Stimulated activated CD8-positive, alpha-beta memory T cell treated with anti-CD3 and anti-CD28 coated beads, Interleukin-15, amount 100 ng/mL, for 24 hours (primary cell): Measurements from ENCODE around the gene POMP.
"Not testable (repeated sequence)": the region's sequence is repeated elsewhere in the genome, so short reads cannot be mapped to it uniquely, and the experiment has no call there.

Experiments
- DNase-seq: peaks from one replicate; pipeline ENCODE4 v3.0.0-alpha.2; 2020; ENCODE audit warnings: low read depth

POMP gene

GRCh38 chr13:28693605-28694491 lies 34.9 kb downstream of the POMP start:
- not testable (repeated sequence) for DNase-seq

GRCh38 chr13:28697441-28697840 lies 38.5 kb downstream of the POMP start:
- no peak for DNase-seq

DNA sequence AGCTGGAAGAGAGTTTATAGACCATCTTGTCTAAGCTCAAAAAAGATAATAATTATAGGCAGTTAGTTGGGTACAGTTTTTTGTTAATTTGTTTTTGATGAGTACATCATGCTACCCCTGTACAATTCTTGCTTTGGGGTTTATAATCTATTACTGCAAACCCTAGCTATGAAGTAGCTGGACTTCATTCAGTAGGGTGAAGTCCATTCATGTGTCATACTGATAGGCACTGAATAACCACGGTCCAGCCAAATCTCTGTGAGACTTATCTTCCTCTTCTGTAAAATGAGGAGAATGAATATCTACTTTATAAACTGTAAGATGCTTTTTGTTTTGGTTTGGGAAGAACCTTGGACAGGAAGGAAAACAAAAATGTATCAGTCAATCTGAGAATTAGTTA lies 40.3 kb downstream of the POMP start:
- DNase-seq: no peak

GRCh38 chr13:28704282-28704681 lies 45.4 kb downstream of the POMP start:
- no peak for DNase-seq

DNA sequence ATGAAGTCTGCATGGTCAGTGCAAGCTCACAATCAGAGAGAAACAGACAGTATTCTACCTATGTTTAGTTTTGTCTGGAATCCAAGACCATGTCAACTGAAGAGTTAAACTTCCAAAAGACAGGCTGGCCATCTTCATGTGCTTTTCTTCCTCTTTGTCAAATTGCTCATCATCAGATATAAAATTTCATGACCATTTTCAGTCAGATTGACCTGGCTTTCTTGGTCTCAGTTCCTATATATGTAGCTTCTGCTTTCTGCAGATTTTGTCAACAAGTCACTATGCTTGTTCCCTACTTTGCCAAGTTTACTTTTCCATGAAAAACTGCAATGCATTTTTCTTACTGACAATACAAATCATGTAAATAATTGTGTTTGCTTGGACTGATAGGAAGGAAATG lies 46.0 kb downstream of the POMP start:
- DNase-seq: no peak

DNA sequence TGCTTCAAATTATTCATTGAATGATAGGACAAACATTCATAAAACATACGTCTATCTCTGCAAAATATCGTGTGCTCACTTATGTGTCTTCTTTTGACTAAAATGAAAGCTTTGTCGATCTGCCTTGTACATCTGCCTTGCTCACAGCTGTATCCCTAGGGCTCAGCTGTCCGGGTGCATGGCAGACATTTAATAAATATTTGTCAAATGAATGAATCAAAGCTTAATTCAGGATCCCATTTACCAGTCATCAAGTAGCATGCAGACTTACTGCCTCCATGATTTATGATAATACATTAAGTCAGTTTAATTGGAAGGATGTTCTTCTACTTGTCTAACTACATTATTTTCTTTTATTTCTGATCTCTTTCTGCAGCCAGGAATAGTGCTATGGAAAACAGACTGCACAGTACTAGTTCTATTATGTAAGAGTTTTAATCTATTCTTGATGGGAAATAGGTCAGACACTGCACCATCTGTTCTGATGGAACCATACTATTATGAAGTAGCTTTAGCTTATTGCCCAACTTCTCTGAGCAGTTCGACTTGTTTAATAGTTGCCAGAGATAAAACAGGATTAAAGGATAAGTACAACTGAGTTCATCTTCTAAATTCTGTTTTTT lies 46.6 kb downstream of the POMP start:
- no peak for DNase-seq

DNA sequence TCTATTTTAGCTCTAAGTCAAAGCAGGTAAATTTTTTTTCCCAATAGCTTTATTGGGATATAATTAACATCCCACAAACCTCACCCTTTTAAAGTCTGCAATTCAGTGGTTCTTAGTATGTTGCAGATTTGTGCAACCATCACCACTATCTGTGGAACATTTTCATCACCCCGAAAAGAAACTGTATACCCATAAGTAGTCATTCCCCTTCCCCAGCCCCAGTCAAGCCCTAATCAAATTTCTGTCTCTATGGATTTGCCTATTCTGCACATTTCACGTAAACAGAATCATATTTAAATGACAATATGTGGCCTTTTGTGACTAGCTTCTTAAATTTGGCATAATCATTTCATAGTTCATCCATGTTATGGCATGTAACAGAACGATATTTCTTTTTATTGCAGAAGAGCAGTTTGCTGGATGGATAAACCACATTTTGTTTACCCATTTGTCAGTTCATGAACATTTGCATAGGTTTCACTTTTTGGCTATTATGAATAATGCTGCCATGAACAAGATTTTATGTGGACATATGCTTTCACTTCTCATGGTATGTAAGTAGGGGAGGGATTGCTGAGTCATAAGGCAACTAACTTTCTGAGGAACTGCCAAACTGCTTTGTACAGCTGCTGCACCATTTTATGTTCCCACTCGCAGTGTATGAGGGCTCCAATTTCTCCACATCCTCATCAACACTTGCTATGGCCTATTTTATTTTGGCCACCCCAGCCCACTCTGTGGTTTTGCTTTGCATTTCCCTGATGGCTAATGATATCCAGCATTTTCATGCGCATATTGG lies 48.9 kb downstream of the POMP start:
- DNase-seq: no peak

DNA sequence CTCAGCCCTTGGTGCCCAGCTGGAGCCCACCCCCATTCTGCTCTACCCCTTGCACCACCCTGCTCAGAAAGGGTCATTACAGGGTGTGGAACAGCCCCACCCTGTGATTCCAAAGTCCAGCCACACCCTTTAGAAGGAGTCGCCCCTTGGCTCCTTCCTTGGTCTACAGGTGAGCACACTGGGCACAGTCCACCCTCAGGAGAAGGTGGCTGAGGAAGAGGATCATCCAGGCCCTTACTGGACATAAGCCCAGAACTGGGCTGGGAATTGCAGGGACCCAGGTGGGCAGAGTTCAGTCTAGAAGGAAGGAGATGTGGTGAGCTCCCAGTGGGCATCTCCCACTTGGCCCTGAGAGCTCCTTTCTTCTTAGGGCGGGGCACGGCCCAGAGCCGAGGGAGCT lies 51.2 kb downstream of the POMP start:
- DNase-seq: no peak

GRCh38 chr13:28714651-28715050 lies 55.7 kb downstream of the POMP start:
- no peak for DNase-seq

GRCh38 chr13:28716511-28716910 lies 57.6 kb downstream of the POMP start:
- no peak for DNase-seq

DNA sequence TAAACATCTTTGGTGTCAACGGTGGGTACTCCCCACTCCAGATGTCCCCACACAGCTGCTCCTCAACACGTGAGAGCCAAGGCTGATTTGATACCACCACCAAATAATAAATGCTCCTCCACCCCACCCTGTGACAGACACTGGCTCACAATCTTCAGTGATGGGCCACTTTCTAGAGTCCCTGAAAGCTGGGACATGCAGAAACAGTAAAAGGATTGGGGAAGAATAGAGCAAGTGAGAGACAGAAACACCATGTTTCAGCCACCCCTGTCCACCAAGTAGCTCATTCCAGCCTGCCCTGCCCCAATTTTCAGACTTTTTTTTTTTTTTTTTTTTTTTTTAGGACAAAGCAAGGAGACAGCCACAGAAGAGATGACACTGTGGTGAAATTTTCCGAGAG lies 58.2 kb downstream of the POMP start:
- no peak for DNase-seq

GRCh38 chr13:28718196-28718542 lies 59.2 kb downstream of the POMP start:
- no peak for DNase-seq

DNA sequence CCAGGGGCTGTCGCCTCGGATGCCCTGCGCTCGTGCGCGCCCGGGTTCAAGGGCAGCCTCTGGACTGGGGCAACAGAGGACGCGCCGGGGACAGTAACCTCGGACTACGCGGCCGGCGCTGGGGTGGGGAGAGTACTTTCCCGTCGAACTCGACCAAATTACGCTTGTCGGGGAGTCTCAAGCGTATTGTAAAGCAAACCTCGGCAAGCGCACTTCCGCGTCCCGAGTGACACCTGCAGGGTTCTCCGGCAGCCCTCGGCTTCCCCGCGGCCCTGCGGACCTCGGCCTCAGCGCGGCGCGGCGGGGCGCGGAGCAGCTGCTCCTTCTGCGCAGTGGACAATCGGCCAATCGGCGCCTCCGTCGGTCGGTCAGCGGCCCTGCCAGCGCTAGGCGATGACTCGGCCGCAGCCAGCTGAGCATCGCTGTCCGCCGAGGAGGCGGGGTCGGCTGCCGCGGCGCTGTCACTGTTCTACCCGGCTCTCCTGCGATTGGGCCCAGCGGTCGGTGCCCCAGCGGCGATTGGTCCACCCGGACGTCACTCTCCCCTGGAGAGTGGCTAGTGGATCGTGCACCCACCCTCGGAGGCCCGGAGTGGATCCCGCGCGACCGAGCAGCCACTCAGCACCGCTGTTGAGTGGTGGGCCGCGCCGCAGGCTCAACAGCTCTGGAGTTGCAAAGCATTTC lies 59.8 kb downstream of the POMP start, which contains the start of gene SLC46A3:
SLC46A3 (minus strand) TSS at position 428 of the 684 bp plus-strand sequence. CDS start 972 bp downstream, outside the sequence.
- DNase-seq: peak; percentile 92

- no peak for DNase-seq
These were observed 60.5 kb downstream of the POMP start for GRCh38 chr13:28719227-28720055.

DNA sequence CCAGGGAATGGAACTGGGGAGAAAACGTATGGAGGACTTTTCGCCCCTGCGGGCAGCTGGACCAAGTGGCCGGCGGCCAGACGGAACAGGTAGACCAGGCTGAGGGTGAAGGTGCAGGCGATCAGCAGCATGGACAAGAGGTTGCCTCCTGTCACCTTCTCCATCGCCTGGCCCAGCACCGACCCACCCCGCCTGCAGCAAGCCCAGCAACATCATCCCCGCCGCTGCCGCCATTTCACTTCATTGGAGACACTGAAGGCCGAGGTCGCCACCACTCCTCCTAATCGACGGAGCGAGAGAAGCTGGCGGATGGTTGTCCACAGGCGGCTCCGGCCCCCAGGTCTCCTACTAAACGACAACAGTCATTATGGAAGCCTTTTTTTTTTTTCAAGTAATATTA lies 64.9 kb downstream of the POMP start:
- no peak for DNase-seq

DNA sequence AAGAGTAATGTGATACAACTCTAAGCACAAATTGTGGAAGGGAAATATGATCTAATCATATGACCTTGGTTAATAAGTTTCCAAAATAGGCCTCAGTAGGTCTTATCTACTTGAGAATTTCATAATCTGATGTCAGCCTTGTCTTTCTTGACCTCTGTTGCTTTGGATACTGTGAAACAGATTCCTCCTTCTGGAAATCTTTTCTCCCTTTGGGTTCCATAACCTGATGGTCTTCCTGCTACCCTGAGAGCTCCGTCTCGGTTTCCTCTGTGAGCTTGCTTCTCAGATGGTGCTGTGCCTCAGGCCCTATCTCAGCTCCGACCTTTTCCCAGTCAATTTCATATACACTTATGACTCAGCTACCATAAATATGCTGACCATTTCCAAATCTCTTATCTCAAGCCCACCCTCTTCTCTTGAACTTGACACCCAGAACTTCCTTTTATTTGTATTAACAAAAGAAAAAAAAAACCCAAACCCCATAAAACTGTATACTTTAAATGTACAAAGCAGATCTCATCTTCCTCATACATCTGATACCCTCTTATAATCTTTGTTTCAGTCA lies 66.2 kb downstream of the POMP start:
- no peak for DNase-seq
